Stomach (tissue), 4 donors: ENCODE data around the gene PRKCZ.

Experiments used
- CTCF ChIP-seq, 7 experiments: fragments of 450-650 bp in 4 of 7; fragments of 200-600 bp in 3 of 7; sonication (generic) in 3 of 7; IDR thresholded peaks; one replicate each; pipeline ENCODE4 v1.5.1; 2016 to 2019; ENCODE audit warnings: antibody characterized with exemption in 7 of 7, control low read depth in 2 of 7, mild to moderate bottlenecking in 1 of 7
- POLR2A ChIP-seq, 4 donors: fragments of 450-650 bp; IDR thresholded peaks; one replicate each; pipeline ENCODE4 v1.6.1; 2016; ENCODE audit warnings: antibody characterized with exemption in 4 of 4, control low read depth in 2 of 4, mild to moderate bottlenecking in 1 of 4, moderate library complexity in 1 of 4
- POLR2AphosphoS5 ChIP-seq, 3 donors: sonication (generic); formaldehyde crosslinking; IDR thresholded peaks; one replicate each; pipeline ENCODE4 v1.6.1; 2016; ENCODE audit warnings: antibody characterized with exemption in 3 of 3

- TF ChIP-seq CTCF (IDR thresholded peaks at IDR 0.05) (peak in 1 of 7 experiments; percentile 14), POLR2A (IDR thresholded peaks at IDR 0.05) (no peak), POLR2AphosphoS5 (IDR thresholded peaks at IDR 0.05) (peak; percentile 73 to 87 (median 83))
Measured at GRCh38 chr1:2229037-2229864, 179.0 kb downstream of the PRKCZ start.
